CD14-positive monocyte (primary cell): ENCODE data around the gene NUDT2. TPM values are rescaled to one million over a fixed set of nuclear protein-coding genes. Genes with fewer than 3 reads are reported as not detected.
A peak's percentile ranks its signal among the peaks of the same experiment; 100 is the strongest.

Experiments used
- DNase-seq, 3 donors: peaks; one replicate each; pipeline ENCODE4 v3.0.0-alpha.2; 2011 to 2022
- H2AFZ ChIP-seq: 2 replicates; pipeline ENCODE4 v1.6.0; 2012; ENCODE audit warnings: mild to moderate bottlenecking, low read depth, low read length, inconsistent platforms; ENCODE audit not compliant: insufficient read depth, poor library complexity, severe bottlenecking
- H3K27ac ChIP-seq, 2 donors: 1 replicate in 1 of 2; 2 replicates in 1 of 2; pipeline ENCODE4 v1.5.1; 2012 to 2013; ENCODE audit warnings: low read length in 2 of 2, control low read depth in 1 of 2, inconsistent platforms in 1 of 2, low read depth in 1 of 2, mild to moderate bottlenecking in 1 of 2
- H3K27me3 ChIP-seq, 2 donors: one replicate each; pipeline versions ENCODE4 v1.6.0 to v1.6.1; 2011 to 2013; ENCODE audit warnings: low read length in 2 of 2; ENCODE audit not compliant: control insufficient read depth in 2 of 2, insufficient read depth in 2 of 2
- H3K36me3 ChIP-seq, 2 donors: replicated peaks in 1 of 2; 1 replicate in 1 of 2; 2 replicates in 1 of 2; pipeline versions ENCODE4 v1.5.1 to v1.6.1; 2012 to 2013; ENCODE audit warnings: low read length in 2 of 2, control low read depth in 1 of 2, inconsistent platforms in 1 of 2, mild to moderate bottlenecking in 1 of 2; ENCODE audit not compliant: insufficient read depth in 2 of 2, control insufficient read depth in 1 of 2
- H3K4me1 ChIP-seq, 2 donors: 1 replicate in 1 of 2; 2 replicates in 1 of 2; pipeline versions ENCODE4 v1.5.1 to v1.6.1; 2012 to 2013; ENCODE audit warnings: low read length in 2 of 2, control low read depth in 1 of 2, inconsistent platforms in 1 of 2, mild to moderate bottlenecking in 1 of 2, moderate library complexity in 1 of 2; ENCODE audit not compliant: insufficient read depth in 2 of 2, control insufficient read depth in 1 of 2
- H3K4me2 ChIP-seq: replicated peaks from 2 replicates; pipeline ENCODE3; 2012; ENCODE audit warnings: low read length, moderate library complexity, mild to moderate bottlenecking; ENCODE audit not compliant: poor library complexity, severe bottlenecking; ENCODE audit errors: extremely low read depth
- H3K4me3 ChIP-seq, 3 experiments: fragments of 200-600 bp in 1 of 3; sonication (generic) in 1 of 3; replicated peaks in 1 of 3; 1 replicate in 2 of 3; 2 replicates in 1 of 3; pipeline ENCODE4 v1.5.1; 2011 to 2013; ENCODE audit warnings: low read length in 3 of 3, mild to moderate bottlenecking in 3 of 3, control low read depth in 2 of 3, low read depth in 2 of 3, inconsistent platforms in 1 of 3, moderate library complexity in 1 of 3
- H3K79me2 ChIP-seq: 2 replicates; pipeline ENCODE4 v1.6.0; 2012; ENCODE audit warnings: mild to moderate bottlenecking, control low read depth, inconsistent platforms, low read length, moderate library complexity; ENCODE audit not compliant: insufficient read depth
- H3K9ac ChIP-seq: 2 replicates; pipeline ENCODE4 v1.6.0; 2017; ENCODE audit warnings: low read length, mild to moderate bottlenecking; ENCODE audit not compliant: insufficient read depth, poor library complexity, severe bottlenecking
- H3K9me3 ChIP-seq, 2 donors: replicated peaks in 1 of 2; 1 replicate in 1 of 2; 2 replicates in 1 of 2; pipeline versions ENCODE4 v1.5.1 to v1.6.1; 2012 to 2013; ENCODE audit warnings: low read length in 2 of 2, control low read depth in 1 of 2; ENCODE audit not compliant: control insufficient read depth in 1 of 2, insufficient read depth in 1 of 2
- H4K20me1 ChIP-seq: 2 replicates; pipeline ENCODE4 v1.6.0; 2012; ENCODE audit warnings: mild to moderate bottlenecking, low read length, control low read depth, moderate library complexity; ENCODE audit not compliant: insufficient read depth
- H3K27ac Mint-ChIP-seq, 7 donors: one replicate each; pipeline ENCODE4 v1.8.0; 2020; ENCODE audit warnings: mild to moderate bottlenecking in 7 of 7, mixed read lengths in 7 of 7, moderate library complexity in 6 of 7, inconsistent platforms in 2 of 7
- H3K27me3 Mint-ChIP-seq, 3 donors: one replicate each; pipeline ENCODE4 v1.8.0; 2021 to 2022; ENCODE audit warnings: low read depth in 3 of 3, mild to moderate bottlenecking in 3 of 3, mixed read lengths in 3 of 3, moderate library complexity in 3 of 3, inconsistent platforms in 1 of 3
- H3K36me3 Mint-ChIP-seq, 2 donors: one replicate each; pipeline ENCODE4 v1.8.0; 2020; ENCODE audit warnings: mixed read lengths in 2 of 2, inconsistent platforms in 1 of 2, mild to moderate bottlenecking in 1 of 2
- H3K4me1 Mint-ChIP-seq: one replicate; pipeline ENCODE4 v1.8.0; 2020; ENCODE audit warnings: mild to moderate bottlenecking, mixed read lengths
- H3K4me3 Mint-ChIP-seq, 2 donors: one replicate each; pipeline ENCODE4 v1.8.0; 2020; ENCODE audit warnings: mild to moderate bottlenecking in 2 of 2, mixed read lengths in 2 of 2, moderate library complexity in 1 of 2
- H3K9me3 Mint-ChIP-seq, 7 donors: one replicate each; pipeline ENCODE4 v1.8.0; 2020 to 2022; ENCODE audit warnings: mixed read lengths in 7 of 7, mild to moderate bottlenecking in 6 of 7, moderate library complexity in 6 of 7, inconsistent platforms in 2 of 7
- WGBS: methylation state at CpG from one replicate; pipeline ENCODE4 v1.1.5; 2013; ENCODE audit warnings: missing lambda C conversion rate; ENCODE audit not compliant: insufficient coverage; 5-methylcytosine and 5-hydroxymethylcytosine counted together
- intact Hi-C, 2 donors: fragments of 100-400 bp; cut with micrococcal nuclease; formaldehyde crosslinking; loops; one replicate each; pipeline versions ENCODE4 v1.15.0 to v1.15.1; 2023
- polyA plus RNA-seq, 3 donors: library from polyadenylated mRNA; depleted of rRNA in 1 of 3; unstranded in 2 of 3; stranded (reverse) in 1 of 3; fragments of 300-500 nt in 2 of 3; fragments of >200 nt in 1 of 3; fragmentation: Illumina TruSeq in 2 of 3; gene quantifications; 1 replicate in 2 of 3; 2 replicates in 1 of 3; pipeline ENCODE4 v1.2.3, GENCODE V29; 2012 to 2021
- TF ChIP-seq, protein P1 (sequence below): fragments of 200-600 bp; IDR thresholded peaks from one replicate; pipeline ENCODE4 v1.8.0; 2022; ENCODE audit warnings: antibody characterized with exemption, mild to moderate bottlenecking

Gene NUDT2
- polyA plus RNA-seq, 3 donors = 24.4 to 56.9 (median 38.0) TPM

DNA sequence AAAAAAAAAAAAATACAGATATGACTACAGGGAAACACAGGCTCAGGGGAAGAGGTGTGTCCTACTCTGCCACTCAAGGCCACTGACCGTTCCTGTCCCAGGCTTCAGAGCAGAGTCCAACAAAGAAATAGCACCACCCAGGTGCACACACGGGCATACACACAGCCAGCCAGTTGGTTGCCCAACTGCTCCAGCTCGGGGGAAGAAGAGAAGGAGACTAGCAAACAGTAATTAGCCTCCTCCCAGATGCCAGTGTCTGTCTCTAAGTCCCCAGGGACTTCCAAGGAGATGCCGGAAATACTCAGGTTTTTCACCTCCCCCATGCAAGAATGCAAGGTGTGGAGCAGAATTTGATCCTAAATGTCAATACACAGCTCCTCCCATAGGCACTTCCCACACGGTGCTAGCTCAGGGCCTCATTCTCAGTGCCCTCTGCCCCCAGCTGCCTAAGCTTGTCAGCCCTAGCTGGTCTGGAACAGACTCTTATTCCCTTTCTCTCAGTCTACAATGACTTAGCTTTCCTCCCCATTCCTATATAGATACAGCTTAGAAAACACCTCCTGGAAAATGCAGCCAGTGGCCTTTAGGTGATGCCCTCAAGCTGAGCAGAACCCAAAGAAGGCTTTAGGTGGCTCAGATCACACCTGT is 45.7 kb downstream of the NUDT2 start:
- Histone ChIP-seq H3K36me3 (no peaks in the 10 kb centered on the region), H3K4me1 (peaks cover 22 to 30% of the 10 kb centered on the region in 2 donors), H4K20me1 (no peaks in the 10 kb centered on the region), H3K9ac (no peak overlapping the region), H3K4me3 (no peak overlapping the region), H3K4me2 (no peak overlapping the region), H3K27me3 (peaks cover 0 to 10% of the 10 kb centered on the region in 2 donors), H3K27ac (no peak overlapping the region), H3K9me3 (peaks cover 15 to 22% of the 10 kb centered on the region in 2 donors), H3K79me2 (no peaks in the 10 kb centered on the region), H2AFZ (no peak overlapping the region)
- Mint-ChIP-seq H3K27ac (no peak overlapping the region), H3K4me1 (peaks cover 25% of the 10 kb centered on the region), H3K9me3 (peaks cover 7 to 21% (median 18%) of the 10 kb centered on the region in 7 donors), H3K4me3 (no peak overlapping the region), H3K36me3 (peaks cover 0 to 5% of the 10 kb centered on the region in 2 donors), H3K27me3 (peaks cover 14 to 34% (median 17%) of the 10 kb centered on the region in 3 donors)
- DNase-seq = no peak
- TF ChIP-seq, protein P1, sequence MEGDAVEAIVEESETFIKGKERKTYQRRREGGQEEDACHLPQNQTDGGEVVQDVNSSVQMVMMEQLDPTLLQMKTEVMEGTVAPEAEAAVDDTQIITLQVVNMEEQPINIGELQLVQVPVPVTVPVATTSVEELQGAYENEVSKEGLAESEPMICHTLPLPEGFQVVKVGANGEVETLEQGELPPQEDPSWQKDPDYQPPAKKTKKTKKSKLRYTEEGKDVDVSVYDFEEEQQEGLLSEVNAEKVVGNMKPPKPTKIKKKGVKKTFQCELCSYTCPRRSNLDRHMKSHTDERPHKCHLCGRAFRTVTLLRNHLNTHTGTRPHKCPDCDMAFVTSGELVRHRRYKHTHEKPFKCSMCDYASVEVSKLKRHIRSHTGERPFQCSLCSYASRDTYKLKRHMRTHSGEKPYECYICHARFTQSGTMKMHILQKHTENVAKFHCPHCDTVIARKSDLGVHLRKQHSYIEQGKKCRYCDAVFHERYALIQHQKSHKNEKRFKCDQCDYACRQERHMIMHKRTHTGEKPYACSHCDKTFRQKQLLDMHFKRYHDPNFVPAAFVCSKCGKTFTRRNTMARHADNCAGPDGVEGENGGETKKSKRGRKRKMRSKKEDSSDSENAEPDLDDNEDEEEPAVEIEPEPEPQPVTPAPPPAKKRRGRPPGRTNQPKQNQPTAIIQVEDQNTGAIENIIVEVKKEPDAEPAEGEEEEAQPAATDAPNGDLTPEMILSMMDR = no peak
- 74% methylated on average over 3 of the region's 5 CpGs for WGBS
- intact Hi-C loops = loop anchor here (5.0 kb wide), 3 partner anchors 43 to 147 kb away; partner anchors contain the start of genes DNAI1 (in 1 of the 2), ENHO (in 1 of the 2) and FAM219A (in 1 of the 2)

DNA sequence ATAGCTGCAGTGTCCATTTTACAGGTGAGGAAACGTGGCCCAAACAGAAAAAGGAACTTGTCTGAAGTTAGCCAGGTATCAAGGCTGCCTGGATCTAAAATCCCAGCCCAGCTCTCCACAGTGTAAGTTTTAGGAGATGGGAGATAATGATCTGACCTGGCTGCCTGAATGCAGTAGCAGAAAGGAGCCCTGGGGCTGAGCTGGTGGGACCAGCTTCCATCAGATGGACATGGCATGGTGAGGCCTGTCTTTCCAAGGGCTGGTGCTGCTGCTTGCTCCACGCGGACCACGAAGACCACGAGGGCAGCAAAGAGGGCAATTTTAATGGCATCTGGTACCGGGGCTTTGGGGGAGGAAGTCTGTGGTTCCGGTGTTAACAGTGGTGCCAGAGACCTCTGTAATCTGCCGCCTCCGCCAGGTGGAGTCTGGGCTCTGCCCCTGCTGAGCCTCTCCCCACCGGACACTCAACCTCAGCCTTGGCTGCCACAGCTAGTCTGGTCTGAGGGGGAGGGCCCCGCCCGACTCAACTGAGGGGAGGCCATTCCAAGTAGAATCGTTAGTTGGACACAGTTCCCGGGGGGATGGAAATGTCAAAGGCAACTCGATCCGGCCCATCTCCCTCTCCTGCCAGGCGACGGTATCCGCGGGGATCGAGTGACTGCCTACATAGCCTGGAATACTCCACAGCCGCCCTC is 46.7 kb downstream of the NUDT2 start:
- intact Hi-C loops = loop anchor here (5.0 kb wide), 3 partner anchors 44 to 146 kb away; partner anchors contain the start of genes DNAI1 (in 1 of the 2), ENHO (in 1 of the 2) and FAM219A (in 1 of the 2)
- DNase-seq = no peak
- Histone ChIP-seq H3K36me3 (no peaks in the 10 kb centered on the region), H2AFZ (peak overlapping the region; percentile 87), H3K4me2 (peak overlapping the region; percentile 92), H3K9me3 (peaks cover 12 to 14% of the 10 kb centered on the region in 2 donors), H3K79me2 (no peaks in the 10 kb centered on the region), H3K27ac (no peak overlapping the region), H3K4me1 (peaks cover 31 to 40% of the 10 kb centered on the region in 2 donors), H3K9ac (peak overlapping the region; percentile 61), H3K4me3 (peak overlapping the region; percentile 56 to 90 (median 74)), H4K20me1 (no peaks in the 10 kb centered on the region), H3K27me3 (peaks cover 0 to 14% of the 10 kb centered on the region in 2 donors)
- TF ChIP-seq, protein P1 = no peak
- 2% methylated on average over 18 of the region's 22 CpGs for WGBS
- H3K4me1 Mint-ChIP-seq = peaks cover 33% of the 10 kb centered on the region
- H3K4me3 Mint-ChIP-seq = peak overlapping the region; percentile 89 to 94
- H3K27ac Mint-ChIP-seq = peak overlapping the region in 5 of 7 donors; percentile 50 to 78 (median 68)
- peaks cover 0 to 5% of the 10 kb centered on the region in 2 donors for H3K36me3 Mint-ChIP-seq
- H3K9me3 Mint-ChIP-seq = peaks cover 7 to 15% (median 11%) of the 10 kb centered on the region in 7 donors
- peaks cover 19 to 40% (median 23%) of the 10 kb centered on the region in 3 donors for H3K27me3 Mint-ChIP-seq
